Measurements from ENCODE around the gene ANKRD12. TPM values are rescaled to one million over a fixed set of nuclear protein-coding genes. Genes with fewer than 3 reads are reported as not detected.

ANKRD12 gene
- total RNA-seq, 2 experiments from 2014 or later, result 57.5 to 96.0 TPM

- POLR2A ChIA-PET, result no interaction called here
- Mint-ChIP-seq H3K27me3 (no peaks in the 10 kb centered on the region), H3K4me3 (no peak overlapping the region), H3K9me3 (ENCODE audit: low read depth) (no peaks in the 10 kb centered on the region), H3K36me3 (ENCODE audit: low read depth) (peaks cover 12% of the 10 kb centered on the region), H3K27ac (no peak overlapping the region), H3K4me1 (peaks cover 4% of the 10 kb centered on the region)
- ATAC-seq (no peak), DNase-seq (no peak)
- CTCF ChIA-PET, result interaction anchor here (0.9 to 1.2 kb wide), 3 partner anchors 15 to 35 kb away, joined by 3 to 5 read pairs (median 3); no protein-coding TSS in a partner anchor
- intact Hi-C loops (cut with DNase I, micrococcal nuclease), result no loop called here
Observed at GRCh38 chr18:9204659-9205058, 68.1 kb downstream of the ANKRD12 start.

GRCh38 chr18:9206421-9206820 lies 69.8 kb downstream of the ANKRD12 start:
- Mint-ChIP-seq H3K36me3 (ENCODE audit: low read depth) (peaks cover 18% of the 10 kb centered on the region), H3K4me3 (no peak overlapping the region), H3K27me3 (no peaks in the 10 kb centered on the region), H3K4me1 (peaks cover 9% of the 10 kb centered on the region), H3K27ac (no peak overlapping the region), H3K9me3 (ENCODE audit: low read depth) (no peaks in the 10 kb centered on the region)
- ChIA-PET POLR2A (no interaction called here), CTCF (interaction anchor here (1.5 kb wide), 1 partner anchor 10 kb away, joined by 7 read pairs; no protein-coding TSS in a partner anchor)
- intact Hi-C loops (cut with DNase I, micrococcal nuclease), result no loop called here
- ATAC-seq (no peak), DNase-seq (no peak)

- Mint-ChIP-seq H3K27me3 (no peaks in the 10 kb centered on the region), H3K27ac (no peak overlapping the region), H3K36me3 (ENCODE audit: low read depth) (peaks cover 21% of the 10 kb centered on the region), H3K9me3 (ENCODE audit: low read depth) (no peaks in the 10 kb centered on the region), H3K4me3 (no peak overlapping the region), H3K4me1 (peaks cover 12% of the 10 kb centered on the region)
- DNase-seq (no peak), ATAC-seq (no peak)
- ChIA-PET CTCF (interaction anchor here (0.9 to 1.4 kb wide), 2 partner anchors 10 to 16 kb away, joined by 4 read pairs; no protein-coding TSS in a partner anchor), POLR2A (no interaction called here)
- intact Hi-C loops (cut with DNase I, micrococcal nuclease), result no loop called here
Observed at GRCh38 chr18:9209279-9209678, 72.7 kb downstream of the ANKRD12 start.

GRCh38 chr18:9210966-9211365 lies 74.4 kb downstream of the ANKRD12 start:
- peaks cover 12% of the 10 kb centered on the region for H3K4me1 Mint-ChIP-seq
- POLR2A ChIA-PET, result no interaction called here
- CTCF ChIA-PET, result interaction anchor here (0.8 kb wide), 1 partner anchor 13 kb away, joined by 3 read pairs; no protein-coding TSS in a partner anchor
- no peak overlapping the region for H3K4me3 Mint-ChIP-seq
- DNase-seq (no peak), ATAC-seq (no peak)
- H3K27ac Mint-ChIP-seq, result no peak overlapping the region
- H3K9me3 Mint-ChIP-seq (ENCODE audit: low read depth), result no peaks in the 10 kb centered on the region
- H3K36me3 Mint-ChIP-seq (ENCODE audit: low read depth), result peaks cover 32% of the 10 kb centered on the region
- intact Hi-C loops (cut with DNase I, micrococcal nuclease), result no loop called here
- H3K27me3 Mint-ChIP-seq, result no peaks in the 10 kb centered on the region

GRCh38 chr18:9211955-9212354 lies 75.4 kb downstream of the ANKRD12 start:
- intact Hi-C loops (cut with DNase I, micrococcal nuclease), result no loop called here
- no peak for ATAC-seq
- no peak for DNase-seq
- H3K9me3 Mint-ChIP-seq (ENCODE audit: low read depth), result no peaks in the 10 kb centered on the region
- no peaks in the 10 kb centered on the region for H3K27me3 Mint-ChIP-seq
- peaks cover 12% of the 10 kb centered on the region for H3K4me1 Mint-ChIP-seq
- POLR2A ChIA-PET, result no interaction called here
- no peak overlapping the region for H3K27ac Mint-ChIP-seq
- CTCF ChIA-PET, result no interaction called here
- peaks cover 37% of the 10 kb centered on the region for H3K36me3 Mint-ChIP-seq (ENCODE audit: low read depth)
- H3K4me3 Mint-ChIP-seq, result no peak overlapping the region

GRCh38 chr18:9215221-9215933 lies 78.8 kb downstream of the ANKRD12 start:
- ChIA-PET CTCF (interaction anchor here (0.5 to 1.9 kb wide), 2 partner anchors 114 to 141 kb away, joined by 3 to 7 read pairs; no protein-coding TSS in a partner anchor), POLR2A (interaction anchor here (0.6 kb wide), 1 partner anchor 107 kb away, joined by 5 read pairs; no protein-coding TSS in a partner anchor)
- Mint-ChIP-seq H3K9me3 (ENCODE audit: low read depth) (no peaks in the 10 kb centered on the region), H3K27me3 (no peaks in the 10 kb centered on the region), H3K36me3 (ENCODE audit: low read depth) (peaks cover 33% of the 10 kb centered on the region), H3K4me1 (peaks cover 8% of the 10 kb centered on the region), H3K27ac (no peak overlapping the region), H3K4me3 (no peak overlapping the region)
- DNase-seq (no peak), ATAC-seq (no peak)
- intact Hi-C loops (cut with DNase I, micrococcal nuclease), result no loop called here

- ChIA-PET POLR2A (no interaction called here), CTCF (interaction anchor here (0.6 kb wide), 1 partner anchor 65 kb away, joined by 3 read pairs; no protein-coding TSS in a partner anchor)
- DNase-seq (no peak), ATAC-seq (no peak)
- H3K4me1 Mint-ChIP-seq, result peaks cover 6% of the 10 kb centered on the region
- no peaks in the 10 kb centered on the region for H3K27me3 Mint-ChIP-seq
- H3K9me3 Mint-ChIP-seq (ENCODE audit: low read depth), result no peaks in the 10 kb centered on the region
- no peak overlapping the region for H3K4me3 Mint-ChIP-seq
- intact Hi-C loops (cut with DNase I, micrococcal nuclease), result no loop called here
- H3K27ac Mint-ChIP-seq, result no peak overlapping the region
- H3K36me3 Mint-ChIP-seq (ENCODE audit: low read depth), result peaks cover 38% of the 10 kb centered on the region
Observed at GRCh38 chr18:9216459-9216858, 79.9 kb downstream of the ANKRD12 start.

- no peak overlapping the region for H3K27ac Mint-ChIP-seq
- no peaks in the 10 kb centered on the region for H3K27me3 Mint-ChIP-seq
- CTCF ChIA-PET, result interaction anchor here (1.1 kb wide), 2 partner anchors 23 to 160 kb away, joined by 3 to 4 read pairs; no protein-coding TSS in a partner anchor
- ATAC-seq, result no peak
- intact Hi-C loops (cut with DNase I, micrococcal nuclease), result no loop called here
- POLR2A ChIA-PET, result no interaction called here
- H3K4me1 Mint-ChIP-seq, result peaks cover 6% of the 10 kb centered on the region
- peaks cover 47% of the 10 kb centered on the region for H3K36me3 Mint-ChIP-seq (ENCODE audit: low read depth)
- no peak overlapping the region for H3K4me3 Mint-ChIP-seq
- H3K9me3 Mint-ChIP-seq (ENCODE audit: low read depth), result no peaks in the 10 kb centered on the region
- DNase-seq, result no peak
Observed at GRCh38 chr18:9217743-9218451, 81.3 kb downstream of the ANKRD12 start.

- ChIA-PET POLR2A (no interaction called here), CTCF (interaction anchor here (1.2 to 2.4 kb wide), 3 partner anchors 15 to 28 kb away, joined by 3 to 7 read pairs (median 4); no protein-coding TSS in a partner anchor)
- no peak overlapping the region for H3K4me3 Mint-ChIP-seq
- no peak for DNase-seq
- H3K4me1 Mint-ChIP-seq, result peaks cover 10% of the 10 kb centered on the region
- H3K36me3 Mint-ChIP-seq (ENCODE audit: low read depth), result peaks cover 48% of the 10 kb centered on the region
- intact Hi-C loops (cut with DNase I, micrococcal nuclease), result no loop called here
- no peaks in the 10 kb centered on the region for H3K9me3 Mint-ChIP-seq (ENCODE audit: low read depth)
- no peak overlapping the region for H3K27ac Mint-ChIP-seq
- ATAC-seq, result no peak
- no peaks in the 10 kb centered on the region for H3K27me3 Mint-ChIP-seq
Observed at GRCh38 chr18:9221040-9221439, 84.5 kb downstream of the ANKRD12 start.

- H3K4me1 Mint-ChIP-seq, result peaks cover 16% of the 10 kb centered on the region
- intact Hi-C loops (cut with DNase I, micrococcal nuclease), result no loop called here
- no peak for ATAC-seq
- POLR2A ChIA-PET, result no interaction called here
- no peak overlapping the region for H3K27ac Mint-ChIP-seq
- H3K9me3 Mint-ChIP-seq (ENCODE audit: low read depth), result no peaks in the 10 kb centered on the region
- DNase-seq, result no peak
- no peak overlapping the region for H3K4me3 Mint-ChIP-seq
- H3K36me3 Mint-ChIP-seq (ENCODE audit: low read depth), result peaks cover 50% of the 10 kb centered on the region
- H3K27me3 Mint-ChIP-seq, result no peaks in the 10 kb centered on the region
- CTCF ChIA-PET, result interaction anchor here (1.2 to 1.4 kb wide), 2 partner anchors 14 to 28 kb away, joined by 3 to 4 read pairs; no protein-coding TSS in a partner anchor
Observed at GRCh38 chr18:9221661-9222060, 85.1 kb downstream of the ANKRD12 start.

GRCh38 chr18:9223356-9223755 lies 86.8 kb downstream of the ANKRD12 start:
- ChIA-PET POLR2A (no interaction called here), CTCF (no interaction called here)
- no peak for DNase-seq
- Mint-ChIP-seq H3K4me3 (no peak overlapping the region), H3K27me3 (no peaks in the 10 kb centered on the region), H3K36me3 (ENCODE audit: low read depth) (peaks cover 58% of the 10 kb centered on the region), H3K9me3 (ENCODE audit: low read depth) (no peaks in the 10 kb centered on the region), H3K4me1 (peaks cover 23% of the 10 kb centered on the region), H3K27ac (no peak overlapping the region)
- intact Hi-C loops (cut with DNase I, micrococcal nuclease), result no loop called here
- ATAC-seq, result no peak

- H3K9me3 Mint-ChIP-seq (ENCODE audit: low read depth), result peaks cover 9% of the 10 kb centered on the region
- H3K27me3 Mint-ChIP-seq, result no peaks in the 10 kb centered on the region
- ChIA-PET POLR2A (no interaction called here), CTCF (no interaction called here)
- peak; percentile 44 for ATAC-seq
- DNase-seq, result no peak
- H3K4me1 Mint-ChIP-seq, result peaks cover 28% of the 10 kb centered on the region
- intact Hi-C loops (cut with DNase I, micrococcal nuclease), result no loop called here
- peak overlapping the region; percentile 21 for H3K27ac Mint-ChIP-seq
- H3K4me3 Mint-ChIP-seq, result no peak overlapping the region
- H3K36me3 Mint-ChIP-seq (ENCODE audit: low read depth), result peaks cover 74% of the 10 kb centered on the region
Observed at GRCh38 chr18:9226463-9226862, 89.9 kb downstream of the ANKRD12 start.
